CD4-positive, alpha-beta T cell (primary cell): ENCODE measurements around the gene ZDHHC12. TPM values are rescaled to one million over a fixed set of nuclear protein-coding genes. Genes with fewer than 3 reads are reported as not detected.

ENCODE experiments used
- ATAC-seq: fragments of 200-7000 bp; cut with Tn5 transposase; one replicate; pipeline ENCODE4 v1.10.0; 2022; ENCODE audit warnings: mild to moderate bottlenecking; ENCODE audit not compliant: poor library complexity
- CTCF ChIA-PET: fragments of 350-600 bp; sonication (Branson Sonifier 250); formaldehyde crosslinking; loops from one replicate; lab custom pipeline; 2021; ENCODE audit warnings: antibody characterized with exemption, inconsistent platforms; lab: Charles Lee
- POLR2A ChIA-PET: fragments of 350-600 bp; sonication (Branson Sonifier 250); formaldehyde crosslinking; loops from one replicate; lab custom pipeline; 2021; ENCODE audit warnings: antibody characterized with exemption, inconsistent platforms; lab: Charles Lee
- DNase-seq, 14 experiments: peaks; one replicate each; pipeline ENCODE4 v3.0.0-alpha.2; 2013 to 2020; ENCODE audit warnings: mixed read lengths in 2 of 14
- H3K27ac ChIP-seq, 2 donors: one replicate each; pipeline versions ENCODE4 v1.5.1 to v1.7.0; 2013; ENCODE audit warnings: low read length in 2 of 2, low read depth in 1 of 2, mild to moderate bottlenecking in 1 of 2
- H3K27me3 ChIP-seq, 2 experiments: 1 replicate in 1 of 2; 2 replicates in 1 of 2; pipeline versions ENCODE4 v1.6.1 to v1.7.0; 2013; ENCODE audit warnings: low read length in 2 of 2, control low read depth in 1 of 2, mild to moderate bottlenecking in 1 of 2, moderate library complexity in 1 of 2; ENCODE audit not compliant: insufficient read depth in 2 of 2, control insufficient read depth in 1 of 2
- H3K36me3 ChIP-seq: one replicate; pipeline ENCODE4 v1.6.1; 2013; ENCODE audit warnings: low read length, control low read depth; ENCODE audit not compliant: insufficient read depth
- H3K4me1 ChIP-seq: one replicate; pipeline ENCODE4 v1.6.1; 2013; ENCODE audit warnings: low read length, control low read depth; ENCODE audit not compliant: insufficient read depth
- H3K4me3 ChIP-seq: one replicate; pipeline ENCODE4 v1.5.1; 2013; ENCODE audit warnings: mild to moderate bottlenecking, low read length, moderate library complexity
- H3K9me3 ChIP-seq, 2 experiments: 1 replicate in 1 of 2; 2 replicates in 1 of 2; pipeline versions ENCODE4 v1.6.1 to v1.7.0; 2013; ENCODE audit warnings: low read length in 2 of 2, mild to moderate bottlenecking in 2 of 2, control low read depth in 1 of 2, moderate library complexity in 1 of 2; ENCODE audit not compliant: control insufficient read depth in 1 of 2, insufficient read depth in 1 of 2
- H3K27ac Mint-ChIP-seq: one replicate; pipeline ENCODE4 v1.8.0; 2020; ENCODE audit warnings: mixed read lengths
- H3K27me3 Mint-ChIP-seq: one replicate; pipeline ENCODE4 v1.8.0; 2021; ENCODE audit warnings: mixed read lengths
- H3K36me3 Mint-ChIP-seq: one replicate; pipeline ENCODE4 v1.8.0; 2021; ENCODE audit warnings: low read depth, mixed read lengths
- H3K4me1 Mint-ChIP-seq: one replicate; pipeline ENCODE4 v1.8.0; 2021; ENCODE audit warnings: low read depth, mixed read lengths
- H3K4me3 Mint-ChIP-seq: one replicate; pipeline ENCODE4 v1.8.0; 2020; ENCODE audit warnings: mild to moderate bottlenecking, mixed read lengths
- H3K9me3 Mint-ChIP-seq: one replicate; pipeline ENCODE4 v1.8.0; 2020; ENCODE audit warnings: mixed read lengths
- intact Hi-C, 2 experiments: fragments of 100-400 bp; cut with DNase I in 1 of 2; cut with micrococcal nuclease in 1 of 2; formaldehyde crosslinking; loops; one replicate each; pipeline versions ENCODE4 v1.15.1 to v1.9.0; 2023 to 2025; cut with DNase I, micrococcal nuclease
- total RNA-seq, 174 experiments: library from RNA in 2 of 174; stranded (reverse) in 2 of 174; gene quantifications; one replicate each; pipeline ENCODE4 v1.2.3 and lab custom pipeline; 2021 to 2026
- TF ChIP-seq, protein P1 (sequence below): fragments of 200-600 bp; IDR thresholded peaks from one replicate; pipeline ENCODE4 v1.8.0; 2022; ENCODE audit warnings: antibody characterized with exemption, mild to moderate bottlenecking

The ZDHHC12 gene
- total RNA-seq, 2 experiments from 2014 or later, result 22.0 to 23.7 TPM

DNA sequence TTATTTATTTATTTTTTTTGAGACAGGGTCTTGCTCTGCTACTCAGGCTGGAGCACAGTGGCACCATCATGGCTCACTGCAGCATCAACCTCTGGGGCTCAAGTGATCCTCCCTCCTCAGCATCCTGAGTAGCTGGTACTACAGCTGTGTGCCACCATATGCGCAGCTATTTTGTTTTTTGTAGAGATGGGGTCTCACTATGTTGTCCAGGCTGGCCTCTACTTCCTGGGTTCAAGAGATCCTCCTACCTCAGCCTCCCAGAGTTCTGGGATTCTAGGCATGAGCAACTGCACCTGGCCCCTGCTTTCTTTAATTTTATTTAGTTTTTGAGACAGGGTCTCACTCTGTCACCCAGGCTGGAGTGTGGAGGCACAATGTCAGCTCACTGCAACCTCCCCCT lies 19.5 kb upstream of the ZDHHC12 start:
- CTCF ChIA-PET, result no interaction called here
- Histone ChIP-seq H3K36me3 (peaks cover 25% of the 10 kb centered on the region), H3K9me3 (no peaks in the 10 kb centered on the region), H3K27me3 (no peaks in the 10 kb centered on the region), H3K4me3 (no peak overlapping the region), H3K4me1 (no peaks in the 10 kb centered on the region), H3K27ac (no peak overlapping the region)
- TF ChIP-seq, protein P1, sequence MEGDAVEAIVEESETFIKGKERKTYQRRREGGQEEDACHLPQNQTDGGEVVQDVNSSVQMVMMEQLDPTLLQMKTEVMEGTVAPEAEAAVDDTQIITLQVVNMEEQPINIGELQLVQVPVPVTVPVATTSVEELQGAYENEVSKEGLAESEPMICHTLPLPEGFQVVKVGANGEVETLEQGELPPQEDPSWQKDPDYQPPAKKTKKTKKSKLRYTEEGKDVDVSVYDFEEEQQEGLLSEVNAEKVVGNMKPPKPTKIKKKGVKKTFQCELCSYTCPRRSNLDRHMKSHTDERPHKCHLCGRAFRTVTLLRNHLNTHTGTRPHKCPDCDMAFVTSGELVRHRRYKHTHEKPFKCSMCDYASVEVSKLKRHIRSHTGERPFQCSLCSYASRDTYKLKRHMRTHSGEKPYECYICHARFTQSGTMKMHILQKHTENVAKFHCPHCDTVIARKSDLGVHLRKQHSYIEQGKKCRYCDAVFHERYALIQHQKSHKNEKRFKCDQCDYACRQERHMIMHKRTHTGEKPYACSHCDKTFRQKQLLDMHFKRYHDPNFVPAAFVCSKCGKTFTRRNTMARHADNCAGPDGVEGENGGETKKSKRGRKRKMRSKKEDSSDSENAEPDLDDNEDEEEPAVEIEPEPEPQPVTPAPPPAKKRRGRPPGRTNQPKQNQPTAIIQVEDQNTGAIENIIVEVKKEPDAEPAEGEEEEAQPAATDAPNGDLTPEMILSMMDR, result no peak
- POLR2A ChIA-PET, result no interaction called here
- H3K36me3 Mint-ChIP-seq, result peaks cover 42% of the 10 kb centered on the region
- H3K4me1 Mint-ChIP-seq, result no peaks in the 10 kb centered on the region
- no peaks in the 10 kb centered on the region for H3K27me3 Mint-ChIP-seq
- DNase-seq (no peak), ATAC-seq (no peak)
- no peak overlapping the region for H3K4me3 Mint-ChIP-seq
- H3K27ac Mint-ChIP-seq, result no peak overlapping the region
- no peaks in the 10 kb centered on the region for H3K9me3 Mint-ChIP-seq
- intact Hi-C loops, result no loop called here

DNA sequence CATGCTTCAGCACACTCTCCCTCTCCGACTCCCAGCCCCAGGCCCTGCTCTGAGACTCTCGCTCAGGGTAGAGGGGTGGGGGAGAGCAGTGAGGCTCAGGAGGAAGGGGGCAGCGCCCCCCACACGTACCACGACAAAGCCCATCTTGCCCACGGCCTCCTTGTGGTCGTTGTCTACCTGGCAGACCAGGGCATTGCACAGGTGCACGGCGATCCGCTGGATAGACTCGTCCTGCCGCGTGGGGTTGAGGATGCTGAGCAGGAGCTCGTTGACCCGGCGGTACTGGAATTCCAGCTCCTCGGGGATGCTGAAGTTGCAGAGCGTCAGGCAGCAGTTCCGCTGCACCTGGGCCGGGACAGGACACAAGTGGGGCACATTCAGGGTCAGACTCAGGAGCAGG lies 18.5 kb upstream of the ZDHHC12 start:
- ATAC-seq, result no peak
- DNase-seq, result peak in 1 of 14 experiments; percentile 16
- Mint-ChIP-seq H3K27me3 (no peaks in the 10 kb centered on the region), H3K9me3 (no peaks in the 10 kb centered on the region), H3K36me3 (peaks cover 39% of the 10 kb centered on the region), H3K4me1 (no peaks in the 10 kb centered on the region), H3K4me3 (no peak overlapping the region), H3K27ac (no peak overlapping the region)
- Histone ChIP-seq H3K4me3 (no peak overlapping the region), H3K27me3 (no peaks in the 10 kb centered on the region), H3K27ac (no peak overlapping the region), H3K9me3 (no peaks in the 10 kb centered on the region), H3K36me3 (peaks cover 27% of the 10 kb centered on the region), H3K4me1 (no peaks in the 10 kb centered on the region)
- CTCF ChIA-PET, result interaction anchor here (1.5 kb wide), 1 partner anchor 40 kb away, joined by 3 read pairs; the partner anchor contains the start of gene PKN3
- intact Hi-C loops, result no loop called here
- TF ChIP-seq, protein P1, result no peak
- POLR2A ChIA-PET, result no interaction called here

DNA sequence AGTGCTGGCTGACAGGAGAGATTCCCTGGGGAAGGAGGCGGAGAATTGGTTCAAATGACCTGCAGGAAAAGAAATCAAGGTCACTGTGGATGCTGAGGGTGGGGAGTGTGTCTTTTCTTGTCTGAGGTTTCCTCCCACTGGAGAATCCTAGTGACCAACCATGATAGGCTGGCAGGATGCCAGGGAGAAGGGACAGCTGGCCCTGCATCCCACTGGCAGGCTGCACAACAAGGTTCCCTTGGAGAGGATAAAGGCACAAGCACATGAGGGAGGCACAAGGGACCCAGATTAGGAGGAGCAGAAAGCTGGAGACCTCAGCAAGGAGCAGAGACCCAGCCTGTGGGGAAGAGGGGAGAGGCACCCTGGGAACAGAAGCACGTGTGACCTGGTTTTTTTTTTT lies 11.4 kb upstream of the ZDHHC12 start:
- no peak overlapping the region for H3K27ac ChIP-seq
- H3K9me3 Mint-ChIP-seq, result no peaks in the 10 kb centered on the region
- ChIA-PET CTCF (no interaction called here), POLR2A (no interaction called here)
- no peaks in the 10 kb centered on the region for H3K4me1 ChIP-seq
- intact Hi-C loops, result no loop called here
- H3K36me3 Mint-ChIP-seq, result peaks cover 47% of the 10 kb centered on the region
- H3K9me3 ChIP-seq, result no peaks in the 10 kb centered on the region
- no peak overlapping the region for H3K27ac Mint-ChIP-seq
- no peak overlapping the region for H3K4me3 ChIP-seq
- H3K27me3 Mint-ChIP-seq, result no peaks in the 10 kb centered on the region
- no peaks in the 10 kb centered on the region for H3K4me1 Mint-ChIP-seq
- ATAC-seq (no peak), DNase-seq (peak in 1 of 14 experiments; percentile 11)
- no peaks in the 10 kb centered on the region for H3K27me3 ChIP-seq
- H3K36me3 ChIP-seq, result peaks cover 47% of the 10 kb centered on the region
- TF ChIP-seq, protein P1, result no peak
- H3K4me3 Mint-ChIP-seq, result no peak overlapping the region
